ENCODE data around the gene SRM. TPM values are rescaled to one million over a fixed set of nuclear protein-coding genes. Genes with fewer than 3 reads are reported as not detected.

SRM gene
- total and polyA plus RNA-seq, 2 of the 4 experiments (the other 2 are of a cell fraction), result 23.1 to 160 TPM

GRCh38 chr1:11030865-11031264 lies 29.0 kb downstream of the SRM start:
- no peak overlapping the region for H4K91ac ChIP-seq (ENCODE audit: insufficient read depth, low read depth, low read length)
- no CpG with 5 or more reads among the region's 9 CpGs for WGBS, 2 experiments (ENCODE audit: extremely low coverage in 2 of 2, insufficient read length in 1 of 2)
- no peak overlapping the region for H2BK20ac ChIP-seq (ENCODE audit: low read depth, low read length)
- CTCF ChIA-PET, result interaction anchor here (0.7 kb wide), 1 partner anchor 182 kb away, joined by 4 read pairs; no protein-coding TSS in a partner anchor
- no peak overlapping the region for H3K56ac ChIP-seq (ENCODE audit: extremely low read depth, insufficient read depth, low read length)
- no peak overlapping the region for H3K4ac ChIP-seq (ENCODE audit: low read depth, low read length)
- H2AK5ac ChIP-seq (ENCODE audit: low read depth, low read length), result no peak overlapping the region
- H2AK9ac ChIP-seq (replicated peaks; ENCODE audit: low read depth, low read length, poor library complexity), result no peak overlapping the region
- no TSS peak for BruUV-seq (replicated peaks)
- no peak overlapping the region for H3K4me3 ChIP-seq (ENCODE audit: insufficient read depth, low read depth, low read length)
- H2BK120ac ChIP-seq (ENCODE audit: low read depth, low read length), result no peak overlapping the region
- no peaks in the 10 kb centered on the region for H3K27me3 ChIP-seq (ENCODE audit: control insufficient read depth, insufficient read depth, low read length)
- H3K9me3 ChIP-seq (ENCODE audit: control insufficient read depth, insufficient read depth, low read length), result no peaks in the 10 kb centered on the region
- POLR2A ChIA-PET (ENCODE audit: unreplicated experiment), result no interaction called here
- H4K5ac ChIP-seq (ENCODE audit: low read depth, low read length), result no peak overlapping the region
- TF ChIP-seq BHLHE40 (IDR thresholded peaks at IDR 0.05; ENCODE audit: low read depth, low read length), result no peak
- H3K9ac ChIP-seq (ENCODE audit: low read depth, low read length), result no peak overlapping the region
- DNase-seq, result no peak
- in situ Hi-C loops (cut with MboI; ENCODE audit: low sequenced_read_pairs), result loop anchor here (10.0 kb wide), 1 partner anchor 614 kb away; no protein-coding TSS in a partner anchor
- peaks cover 11% of the 10 kb centered on the region for H4K20me1 ChIP-seq (ENCODE audit: insufficient read depth, low read length)
- intact Hi-C loops (cut with micrococcal nuclease), result no loop called here
- no peak overlapping the region for H2AFZ ChIP-seq (replicated peaks; ENCODE audit: low read length, poor library complexity)
- H3K27ac ChIP-seq (ENCODE audit: insufficient read depth, low read length), result no peak overlapping the region
- no peak overlapping the region for H3K18ac ChIP-seq (ENCODE audit: low read depth, low read length)
- H3K14ac ChIP-seq (replicated peaks; ENCODE audit: low read depth, low read length), result no peak overlapping the region
- H4K8ac ChIP-seq (ENCODE audit: low read depth in 2 of 2, low read length in 2 of 2), result no peak overlapping the region
- no peak overlapping the region for H3K4me2 ChIP-seq (ENCODE audit: low read depth, low read length)
- H3K79me1 ChIP-seq (ENCODE audit: low read depth in 1 of 2, low read length in 2 of 2), result peaks cover 7 to 10% of the 10 kb centered on the region in 2 experiments; a peak in 3 of 4 replicates
- no peaks in the 10 kb centered on the region for H3K4me1 ChIP-seq (ENCODE audit: control insufficient read depth, insufficient read depth, low read length)
- H3K23ac ChIP-seq (ENCODE audit: low read depth, low read length), result no peak overlapping the region
- H3K9me1 ChIP-seq (ENCODE audit: insufficient read depth, low read length), result no peaks in the 10 kb centered on the region
- H3K36me3 ChIP-seq (ENCODE audit: control insufficient read depth, insufficient read depth, low read length), result peaks cover 17% of the 10 kb centered on the region
- no peak overlapping the region for H2BK15ac ChIP-seq (ENCODE audit: low read depth, low read length)
- dilution Hi-C loops (cut with HindIII; ENCODE audit: low sequenced_read_pairs, unreplicated experiment), result no loop called here
- ATAC-seq (ENCODE audit: low read depth), result no peak
- no peak overlapping the region for H2BK5ac ChIP-seq (ENCODE audit: low read depth, low read length, poor library complexity, severe bottlenecking)

Measured in IMR-90 (cell line).